K562 (cell line): ENCODE results near the gene TSPAN16. TPM values are rescaled to one million over a fixed set of nuclear protein-coding genes. Genes with fewer than 3 reads are reported as not detected.

Experiments
- ARID2 ChIP-seq: fragments of 450-650 bp; IDR thresholded peaks from 2 replicates; pipeline ENCODE4 v1.6.1; 2017; ENCODE audit warnings: antibody characterized with exemption, mild to moderate bottlenecking
- CHAMP1 ChIP-seq: fragments of 450-650 bp; IDR thresholded peaks from 2 replicates; pipeline ENCODE4 v1.6.1; 2016; ENCODE audit warnings: mild to moderate bottlenecking
- CREB5 ChIP-seq: fragments of 250-450 bp; sonication (Bioruptor Pico); IDR thresholded peaks from 2 replicates; pipeline ENCODE4 v1.5.0; 2020; ENCODE audit warnings: mild to moderate bottlenecking
- E2F3 ChIP-seq: fragments of 250-450 bp; sonication (Bioruptor Pico); IDR thresholded peaks from 2 replicates; pipeline ENCODE4 v1.4.0; 2020; ENCODE audit warnings: mild to moderate bottlenecking
- ETS2 ChIP-seq: IDR thresholded peaks from 2 replicates; pipeline ENCODE4 v1.6.1; 2016; ENCODE audit warnings: borderline replicate concordance, missing genetic modification characterization, mild to moderate bottlenecking, moderate library complexity, missing compliant biosample characterization; ENCODE audit not compliant: poor library complexity, severe bottlenecking
- ETV5 ChIP-seq: sonication (generic); formaldehyde crosslinking; IDR thresholded peaks from 2 replicates; pipeline ENCODE4 v1.4.0; 2020; ENCODE audit warnings: low read depth, mild to moderate bottlenecking, missing genetic modification reagents
- MEIS2 ChIP-seq: fragments of 450-650 bp; IDR thresholded peaks from 2 replicates; pipeline ENCODE4 v1.6.1; 2014; ENCODE audit warnings: mild to moderate bottlenecking; ENCODE audit not compliant: partially characterized antibody
- MIER1 ChIP-seq: fragments of 450-650 bp; IDR thresholded peaks from 2 replicates; pipeline ENCODE4 v1.6.1; 2016; ENCODE audit warnings: antibody characterized with exemption, mild to moderate bottlenecking, low read depth
- MYNN ChIP-seq, 2 experiments: sonication (generic); formaldehyde crosslinking in 1 of 2; IDR thresholded peaks; 2 replicates each; pipeline versions ENCODE4 v1.5.0 to v1.6.1; 2016 to 2020; ENCODE audit warnings: antibody characterized with exemption in 1 of 2, missing genetic modification reagents in 1 of 2
- NR2C2 ChIP-seq, 2 experiments: fragments of 200-800 bp in 1 of 2; sonication (Bioruptor generic) in 1 of 2; sonication (generic) in 1 of 2; formaldehyde crosslinking in 1 of 2; IDR thresholded peaks; 2 replicates each; pipeline versions ENCODE4 v1.6.1 to v1.8.0; 2016 to 2022; ENCODE audit warnings: mild to moderate bottlenecking in 1 of 2, missing compliant biosample characterization in 1 of 2, missing genetic modification characterization in 1 of 2, missing genetic modification reagents in 1 of 2
- RBM22 ChIP-seq: fragments of 200-400 bp; formaldehyde crosslinking; IDR thresholded peaks from 2 replicates; pipeline ENCODE4 v1.6.1; 2018; ENCODE audit warnings: low read length, low read depth; ENCODE audit not compliant: poor library complexity, severe bottlenecking
- RBM39 ChIP-seq: fragments of 200-400 bp; formaldehyde crosslinking; optimal IDR thresholded peaks from 2 replicates; pipeline ENCODE3; 2018; ENCODE audit warnings: low read depth, low read length
- RUNX1 ChIP-seq: sonication (generic); IDR thresholded peaks from 2 replicates; pipeline ENCODE4 v1.6.1; 2016; ENCODE audit warnings: antibody characterized with exemption, low read depth
- SIRT6 ChIP-seq: IDR thresholded peaks from one replicate; pipeline ENCODE4 v1.6.1; 2012; ENCODE audit warnings: low read depth, mild to moderate bottlenecking, control low read depth, inconsistent platforms, low read length, moderate library complexity
- SRSF3 ChIP-seq: fragments of 200-400 bp; formaldehyde crosslinking; IDR thresholded peaks from 2 replicates; pipeline ENCODE4 v1.6.1; 2016; ENCODE audit warnings: mild to moderate bottlenecking, low read length, moderate library complexity; ENCODE audit not compliant: insufficient read depth
- USF2 ChIP-seq: sonication (generic); formaldehyde crosslinking; IDR thresholded peaks from 2 replicates; pipeline ENCODE4 v1.5.0; 2020; ENCODE audit warnings: missing genetic modification reagents
- ZFP30 ChIP-seq: fragments of 250-450 bp; sonication (Bioruptor Pico); IDR thresholded peaks from 2 replicates; pipeline ENCODE4 v1.8.0; 2022; ENCODE audit warnings: moderate library complexity, mild to moderate bottlenecking, inconsistent platforms, borderline replicate concordance
- ZFPM2 ChIP-seq: fragments of 250-450 bp; sonication (Bioruptor Pico); IDR thresholded peaks from 2 replicates; pipeline ENCODE4 v1.5.1; 2022; ENCODE audit warnings: mild to moderate bottlenecking
- ZNF316 ChIP-seq: fragments of 450-650 bp; IDR thresholded peaks from 2 replicates; pipeline ENCODE4 v1.6.1; 2016
- ZNF583 ChIP-seq: fragments of 250-450 bp; sonication (Bioruptor Pico); IDR thresholded peaks from 2 replicates; pipeline ENCODE4 v1.4.0; 2020
- polyA plus RNA-seq, 8 experiments: library from polyadenylated mRNA; depleted of rRNA in 4 of 8; stranded (reverse) in 5 of 8; unstranded in 3 of 8; fragments of >200 nt; fragmentation: Nextera tagmentation in 2 of 8; fragmentation: Illumina TruSeq in 1 of 8; extraction: Ambion mirVana in 2 of 8; extraction: Trizol in 1 of 8; gene quantifications; 2 replicates each; pipeline versions ENCODE4 v1.2.1 to v1.2.3, GENCODE V29; 2011 to 2014; ENCODE audit warnings: inconsistent platforms in 1 of 8, missing spikeins in 1 of 8
- total RNA-seq, 7 experiments: library from RNA; depleted of rRNA in 6 of 7; stranded (reverse); fragments of >200 nt in 6 of 7; fragmentation: Illumina TruSeq in 2 of 7; extraction: Trizol in 2 of 7; gene quantifications; 2 replicates each; pipeline versions ENCODE4 v1.2.1 to v1.2.3, GENCODE V29; 2011 to 2021; ENCODE audit warnings: low replicate concordance in 1 of 7
- TF ChIP-seq, protein P1 (sequence below): fragments of 250-450 bp; sonication (Bioruptor Pico); IDR thresholded peaks from 2 replicates; pipeline ENCODE4 v1.8.0; 2022; ENCODE audit warnings: inconsistent platforms, mild to moderate bottlenecking, moderate library complexity, borderline replicate concordance

TSPAN16 gene
- total and polyA plus RNA-seq, 9 of the 15 experiments (the other 6 are each of a cell fraction or from before 2014, with no cell fraction given) = not detected

DNA sequence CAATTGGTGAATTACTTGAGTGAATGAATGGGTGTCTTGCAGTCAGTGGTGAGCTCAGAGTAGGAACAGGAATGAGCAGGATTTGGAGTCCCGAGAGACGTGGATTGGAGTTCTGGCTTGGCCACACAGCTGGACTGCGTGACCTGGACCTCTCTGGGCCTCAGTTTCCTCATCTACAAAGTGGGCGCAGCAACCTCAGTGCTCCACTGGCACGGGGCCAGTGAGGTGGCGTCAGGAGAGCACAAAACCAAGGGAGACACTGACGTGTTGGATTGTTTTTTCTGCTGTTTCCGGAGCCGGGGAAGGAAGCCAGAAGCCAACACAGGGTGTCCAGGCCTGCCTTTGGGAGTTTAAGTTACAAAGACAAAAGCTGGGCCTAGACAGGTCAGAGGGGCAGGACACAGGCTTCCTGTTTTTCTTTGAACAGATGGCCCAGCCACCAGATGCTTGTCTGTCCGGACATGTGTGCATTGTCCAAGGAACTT is 27.1 kb upstream of the TSPAN16 start (continued):
- no peak for TF ChIP-seq CREB5 (CRISPR knock-in tag)
- TF ChIP-seq RBM39 = no peak
- no peak for TF ChIP-seq SRSF3
- TF ChIP-seq USF2 (CRISPR knock-in tag) = no peak
- TF ChIP-seq MEIS2 = no peak
- no peak for TF ChIP-seq ZNF316
- no peak for TF ChIP-seq SIRT6
- TF ChIP-seq ARID2 = no peak
- no peak for TF ChIP-seq ZFP30 (CRISPR knock-in tag)
- TF ChIP-seq NR2C2 (CRISPR knock-in tag; IDR thresholded peaks at IDR 0.05) = peak; percentile 57; the same call in 1 of the 2 replicates
- TF ChIP-seq NR2C2 (tag; IDR thresholded peaks at IDR 0.05) = 0 out of 2 replicates have a peak, but pooled peaks have one; percentile 24
- no peak for TF ChIP-seq ZNF583
- no peak for TF ChIP-seq E2F3
- no peak for TF ChIP-seq RUNX1
- TF ChIP-seq ETS2 (tag) = no peak
- TF ChIP-seq MIER1 = no peak
- no peak for TF ChIP-seq ZFPM2
- TF ChIP-seq RBM22 = no peak
- TF ChIP-seq CHAMP1 = no peak
- TF ChIP-seq MYNN (IDR thresholded peaks at IDR 0.05) = no peak
- no peak for TF ChIP-seq MYNN (CRISPR knock-in tag; IDR thresholded peaks at IDR 0.05)
- peak; percentile 85 for TF ChIP-seq ETV5
- TF ChIP-seq, protein P1, sequence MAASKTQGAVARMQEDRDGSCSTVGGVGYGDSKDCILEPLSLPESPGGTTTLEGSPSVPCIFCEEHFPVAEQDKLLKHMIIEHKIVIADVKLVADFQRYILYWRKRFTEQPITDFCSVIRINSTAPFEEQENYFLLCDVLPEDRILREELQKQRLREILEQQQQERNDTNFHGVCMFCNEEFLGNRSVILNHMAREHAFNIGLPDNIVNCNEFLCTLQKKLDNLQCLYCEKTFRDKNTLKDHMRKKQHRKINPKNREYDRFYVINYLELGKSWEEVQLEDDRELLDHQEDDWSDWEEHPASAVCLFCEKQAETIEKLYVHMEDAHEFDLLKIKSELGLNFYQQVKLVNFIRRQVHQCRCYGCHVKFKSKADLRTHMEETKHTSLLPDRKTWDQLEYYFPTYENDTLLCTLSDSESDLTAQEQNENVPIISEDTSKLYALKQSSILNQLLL (CRISPR knock-in tag) = no peak
